ENCODE measurements around the gene CFAP43.

The CFAP43 gene

GRCh38 chr10:104099941-104100340 is 132.2 kb downstream of the CFAP43 start:
- no peak for DNase-seq (ENCODE audit: low read depth)
- TF ChIP-seq CTCF (conservative IDR thresholded peaks at IDR 0.05; ENCODE audit: low read depth, low read length) = no peak
- no peak overlapping the region for H3K4me3 ChIP-seq (ENCODE audit: low read length)

- DNase-seq (ENCODE audit: low read depth) = no peak
- TF ChIP-seq CTCF (conservative IDR thresholded peaks at IDR 0.05; ENCODE audit: low read depth, low read length) = no peak
- no peak overlapping the region for H3K4me3 ChIP-seq (ENCODE audit: low read length)
Measured at GRCh38 chr10:104099269-104099668, 132.9 kb downstream of the CFAP43 start.

- no peak for TF ChIP-seq CTCF (conservative IDR thresholded peaks at IDR 0.05; ENCODE audit: low read depth, low read length)
- no peak for DNase-seq (ENCODE audit: low read depth)
- H3K4me3 ChIP-seq (ENCODE audit: low read length) = no peak overlapping the region
Measured at GRCh38 chr10:104098358-104098925, 133.7 kb downstream of the CFAP43 start.

- no peak for TF ChIP-seq CTCF (conservative IDR thresholded peaks at IDR 0.05; ENCODE audit: low read depth, low read length)
- H3K4me3 ChIP-seq (ENCODE audit: low read length) = no peak overlapping the region
- DNase-seq (ENCODE audit: low read depth) = no peak
Measured at GRCh38 chr10:104096692-104097091, 135.5 kb downstream of the CFAP43 start.

GRCh38 chr10:104092749-104093148 is 139.4 kb downstream of the CFAP43 start:
- TF ChIP-seq CTCF (conservative IDR thresholded peaks at IDR 0.05; ENCODE audit: low read depth, low read length) = no peak

GRCh38 chr10:104090611-104091010 is 141.6 kb downstream of the CFAP43 start:
- DNase-seq (ENCODE audit: low read depth) = no peak
- no peak overlapping the region for H3K4me3 ChIP-seq (ENCODE audit: low read length)
- TF ChIP-seq CTCF (conservative IDR thresholded peaks at IDR 0.05; ENCODE audit: low read depth, low read length) = no peak

More at GRCh38 chr10:104092749-104093148, 139.4 kb downstream of the CFAP43 start:
- no peak overlapping the region for H3K4me3 ChIP-seq (ENCODE audit: low read length)
- no peak for DNase-seq (ENCODE audit: low read depth)

DNA sequence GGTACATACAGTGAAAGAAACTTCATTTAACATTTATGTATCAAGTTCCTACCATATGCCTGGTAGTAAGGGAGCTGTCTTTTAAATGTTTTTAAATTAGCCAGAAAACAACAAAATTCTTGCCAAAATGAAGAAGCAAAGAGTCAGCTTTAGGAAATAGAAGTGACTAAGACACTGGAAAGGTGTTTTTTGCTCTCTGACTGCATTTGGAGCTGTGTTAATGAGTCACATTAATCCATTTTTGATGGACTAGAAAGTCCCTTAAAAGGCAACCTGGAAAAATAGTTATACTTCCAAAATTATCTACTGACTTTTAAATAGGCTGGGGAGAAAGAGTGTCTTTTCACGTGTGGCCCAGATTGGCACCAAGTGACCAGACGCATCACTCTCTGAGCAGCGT is 142.5 kb downstream of the CFAP43 start:
- DNase-seq (ENCODE audit: low read depth) = no peak
- H3K4me3 ChIP-seq (ENCODE audit: low read length) = no peak overlapping the region
- no peak for TF ChIP-seq CTCF (conservative IDR thresholded peaks at IDR 0.05; ENCODE audit: low read depth, low read length)

Data from retinal pigment epithelial cell (primary cell).